ENCODE measurements around the gene GALNT10. TPM values are rescaled to one million over a fixed set of nuclear protein-coding genes. Genes with fewer than 3 reads are reported as not detected.

Gene GALNT10
- polyA plus RNA-seq, 2 of the 4 experiments (the other 2 are of a cell fraction) = 110 to 156 TPM

DNA sequence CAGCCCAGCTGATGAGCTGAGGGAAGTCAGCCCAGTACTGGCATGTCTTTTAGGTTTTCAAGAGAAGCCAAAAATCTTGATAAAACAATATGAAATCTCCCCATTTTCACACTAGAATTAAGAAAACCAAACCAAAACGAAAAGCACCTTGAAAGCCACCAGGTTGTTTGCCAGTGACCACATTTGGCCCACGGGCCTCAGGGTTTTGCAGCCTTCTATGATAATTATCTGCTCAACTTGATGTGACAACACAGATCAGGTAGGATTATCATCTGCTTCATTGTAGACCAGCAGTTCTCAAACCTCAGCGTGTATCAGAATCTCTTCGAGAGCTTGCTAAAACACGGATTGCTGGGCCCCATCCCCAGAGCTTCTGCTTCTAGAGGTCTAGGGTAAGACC lies 101.4 kb downstream of the GALNT10 start:
- POLR2A ChIA-PET = no interaction called here
- no peak for TF ChIP-seq ZFP36 (IDR thresholded peaks at IDR 0.05; ENCODE audit: borderline replicate concordance, partially characterized antibody)
- TF ChIP-seq NR3C1 (IDR thresholded peaks at IDR 0.05) = no peak
- no peak for TF ChIP-seq CBX8 (IDR thresholded peaks at IDR 0.05)
- TF ChIP-seq, protein P1, sequence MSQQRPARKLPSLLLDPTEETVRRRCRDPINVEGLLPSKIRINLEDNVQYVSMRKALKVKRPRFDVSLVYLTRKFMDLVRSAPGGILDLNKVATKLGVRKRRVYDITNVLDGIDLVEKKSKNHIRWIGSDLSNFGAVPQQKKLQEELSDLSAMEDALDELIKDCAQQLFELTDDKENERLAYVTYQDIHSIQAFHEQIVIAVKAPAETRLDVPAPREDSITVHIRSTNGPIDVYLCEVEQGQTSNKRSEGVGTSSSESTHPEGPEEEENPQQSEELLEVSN (IDR thresholded peaks at IDR 0.05; ENCODE audit: borderline replicate concordance, low read depth) = no peak
- no peak for FAIRE-seq
- CTCF ChIA-PET = interaction anchor here (1.0 kb wide), 1 partner anchor 100 kb away, joined by 4 read pairs; no protein-coding TSS in a partner anchor
- Histone ChIP-seq H3K4me3 (no peak overlapping the region), H3K4me1 (peaks cover 97% of the 10 kb centered on the region), H3K4me2 (no peak overlapping the region), H3K9me3 (no peaks in the 10 kb centered on the region), H3K27ac (peak overlapping the region in 1 of 2 experiments; percentile 97; a peak in 4 of 6 replicates)
- WGBS (ENCODE audit: missing lambda C conversion rate) = 91% methylated on average over 5 of the region's 5 CpGs
- no peak for ATAC-seq
- DNase-seq (ENCODE audit: low read depth in 1 of 2, low spot score in 1 of 2) = no peak

DNA sequence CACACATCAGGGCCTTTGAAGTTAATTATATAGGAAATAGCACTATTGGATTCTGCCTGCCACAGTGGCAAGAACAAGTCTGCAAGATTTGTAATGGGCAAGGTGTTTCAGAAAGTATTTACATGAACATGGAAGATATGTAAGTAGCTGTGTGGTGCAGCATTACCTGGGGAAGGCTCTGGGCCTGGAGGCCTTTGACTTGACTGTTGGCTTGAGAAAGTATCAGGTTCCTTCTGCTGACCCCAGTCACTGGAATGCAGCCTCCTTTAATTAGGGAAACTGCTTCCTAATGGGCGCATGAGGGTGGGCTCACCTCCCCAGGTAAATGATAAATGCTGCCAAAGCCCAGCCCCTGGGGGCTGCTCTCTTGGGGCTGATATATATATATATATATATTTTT lies 102.7 kb downstream of the GALNT10 start:
- 0 out of 3 replicates have a peak overlapping the region, but pooled peaks have one; percentile 5 for H3K4me2 ChIP-seq
- ATAC-seq = no peak

DNA sequence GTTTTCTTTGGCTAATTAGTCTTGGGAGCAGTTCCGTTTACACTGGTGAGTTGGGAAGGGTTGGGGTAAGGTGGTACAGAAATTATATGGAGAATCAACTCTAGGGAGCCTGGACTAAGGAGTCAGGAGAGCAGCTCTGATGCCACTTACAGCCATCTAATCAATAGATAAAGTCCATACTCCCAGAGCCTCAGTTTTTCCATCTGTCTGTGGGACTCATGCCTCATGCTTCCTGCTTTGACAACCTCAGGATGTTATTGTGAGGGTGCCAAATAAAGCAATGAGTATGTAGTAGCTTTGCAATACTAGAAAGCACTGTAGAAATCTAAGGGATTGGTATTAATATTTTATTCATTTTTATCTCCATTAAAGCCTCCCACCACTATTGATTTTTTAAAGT lies 105.0 kb downstream of the GALNT10 start:
- Histone ChIP-seq H3K4me1 (peaks cover 86% of the 10 kb centered on the region), H3K4me2 (peak overlapping the region; percentile 76), H3K9me3 (no peaks in the 10 kb centered on the region), H3K4me3 (no peak overlapping the region), H3K27ac (peak overlapping the region; percentile 82 to 97)
- ChIA-PET CTCF (interaction anchor here (1.4 to 2.2 kb wide), 5 partner anchors 9 to 110 kb away, joined by 4 to 6 read pairs (median 5); partner anchors contain the start of gene GALNT10), POLR2A (interaction anchor here (0.6 kb wide), 1 partner anchor 73 kb away, joined by 3 read pairs; no protein-coding TSS in a partner anchor)
- TF ChIP-seq ESRRA (IDR thresholded peaks at IDR 0.05; ENCODE audit: borderline replicate concordance, low read length) (no peak), EP300 (IDR thresholded peaks at IDR 0.05) (no peak), RAD21 (conservative IDR thresholded peaks at IDR 0.05 in 1 of 2, IDR thresholded peaks at IDR 0.05 in 1 of 2) (no peak), NFE2L2 (conservative IDR thresholded peaks at IDR 0.05; ENCODE audit: low read length) (no peak), ZFP36 (IDR thresholded peaks at IDR 0.05; ENCODE audit: borderline replicate concordance, partially characterized antibody) (no peak), GATA3 (IDR thresholded peaks at IDR 0.05; ENCODE audit: borderline replicate concordance) (no peak), TFCP2L1 (CRISPR knock-in tag; IDR thresholded peaks at IDR 0.05) (no peak), EHMT2 (IDR thresholded peaks at IDR 0.05; ENCODE audit: low read depth) (no peak), JUNB (IDR thresholded peaks at IDR 0.05) (no peak), FOSL2 (IDR thresholded peaks at IDR 0.05) (no peak), FOSL2 (CRISPR knock-in tag; IDR thresholded peaks at IDR 0.05) (no peak), SMC3 (IDR thresholded peaks at IDR 0.05) (no peak), EHF (CRISPR knock-in tag; IDR thresholded peaks at IDR 0.05) (no peak), HOXB5 (CRISPR knock-in tag; IDR thresholded peaks at IDR 0.05) (no peak)
- TF ChIP-seq, protein P2, sequence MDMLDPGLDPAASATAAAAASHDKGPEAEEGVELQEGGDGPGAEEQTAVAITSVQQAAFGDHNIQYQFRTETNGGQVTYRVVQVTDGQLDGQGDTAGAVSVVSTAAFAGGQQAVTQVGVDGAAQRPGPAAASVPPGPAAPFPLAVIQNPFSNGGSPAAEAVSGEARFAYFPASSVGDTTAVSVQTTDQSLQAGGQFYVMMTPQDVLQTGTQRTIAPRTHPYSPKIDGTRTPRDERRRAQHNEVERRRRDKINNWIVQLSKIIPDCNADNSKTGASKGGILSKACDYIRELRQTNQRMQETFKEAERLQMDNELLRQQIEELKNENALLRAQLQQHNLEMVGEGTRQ (IDR thresholded peaks at IDR 0.05) = no peak
- TF ChIP-seq, protein P3, sequence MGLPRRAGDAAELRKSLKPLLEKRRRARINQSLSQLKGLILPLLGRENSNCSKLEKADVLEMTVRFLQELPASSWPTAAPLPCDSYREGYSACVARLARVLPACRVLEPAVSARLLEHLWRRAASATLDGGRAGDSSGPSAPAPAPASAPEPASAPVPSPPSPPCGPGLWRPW (IDR thresholded peaks at IDR 0.05) = no peak
- ATAC-seq (no peak), FAIRE-seq (no peak), DNase-seq (ENCODE audit: low read depth in 1 of 2, low spot score in 1 of 2) (no peak)
- WGBS (ENCODE audit: missing lambda C conversion rate) = 88% methylated on average over 1 of the region's 1 CpG

More for the DNA sequence above, 102.7 kb downstream of the GALNT10 start:
- no peak overlapping the region for H3K4me3 ChIP-seq
- ChIA-PET POLR2A (interaction anchor here (0.7 kb wide), 1 partner anchor 115 kb away, joined by 3 read pairs; no protein-coding TSS in a partner anchor), CTCF (interaction anchor here (1.0 kb wide), 1 partner anchor 101 kb away, joined by 4 read pairs; no protein-coding TSS in a partner anchor)
- H3K4me1 ChIP-seq = peaks cover 100% of the 10 kb centered on the region
- FAIRE-seq (no peak), DNase-seq (ENCODE audit: low read depth in 1 of 2, low spot score in 1 of 2) (no peak)
- TF ChIP-seq ZSCAN20 (CRISPR knock-in tag; IDR thresholded peaks at IDR 0.05) (no peak), PHF8 (IDR thresholded peaks at IDR 0.05; ENCODE audit: borderline replicate concordance, low read depth) (no peak), CHD2 (IDR thresholded peaks at IDR 0.05; ENCODE audit: low read length, partially characterized antibody) (no peak), HOXB13 (CRISPR knock-in tag; IDR thresholded peaks at IDR 0.05; ENCODE audit: low read depth) (no peak)
- peak overlapping the region in 1 of 2 experiments; percentile 97; a peak in 3 of 6 replicates for H3K27ac ChIP-seq
- no peaks in the 10 kb centered on the region for H3K9me3 ChIP-seq
- 87% methylated on average over 1 of the region's 1 CpG for WGBS (ENCODE audit: missing lambda C conversion rate)
